ENCODE results near the gene UBAC2.

Gene UBAC2

GRCh38 chr13:99363391-99363790 lies 162.7 kb downstream of the UBAC2 start:
- no peak for DNase-seq

GRCh38 chr13:99363949-99364348 lies 163.3 kb downstream of the UBAC2 start:
- DNase-seq: no peak

GRCh38 chr13:99366075-99366987 lies 165.7 kb downstream of the UBAC2 start:
- no peak for DNase-seq

- no peak for DNase-seq
These were observed 166.5 kb downstream of the UBAC2 start for GRCh38 chr13:99367106-99367616.

GRCh38 chr13:99367663-99368448 lies 167.2 kb downstream of the UBAC2 start:
- DNase-seq: no peak

- DNase-seq: no peak
These were observed 170.0 kb downstream of the UBAC2 start for GRCh38 chr13:99370481-99371275.

GRCh38 chr13:99371956-99372355 lies 171.3 kb downstream of the UBAC2 start:
- DNase-seq: no peak

- DNase-seq: no peak
These were observed 172.8 kb downstream of the UBAC2 start for GRCh38 chr13:99373436-99373835.

GRCh38 chr13:99374169-99374991 lies 173.7 kb downstream of the UBAC2 start:
- DNase-seq: no peak

- DNase-seq: peak; percentile 46
These were observed 174.5 kb downstream of the UBAC2 start for GRCh38 chr13:99374994-99375737.

GRCh38 chr13:99375738-99376080 lies 175.1 kb downstream of the UBAC2 start:
- DNase-seq: no peak

- DNase-seq: no peak
These were observed 175.5 kb downstream of the UBAC2 start for GRCh38 chr13:99376132-99376531.

GRCh38 chr13:99376924-99377323 lies 176.3 kb downstream of the UBAC2 start:
- no peak for DNase-seq

GRCh38 chr13:99377641-99378040 lies 177.0 kb downstream of the UBAC2 start:
- no peak for DNase-seq

GRCh38 chr13:99378985-99379733 lies 178.5 kb downstream of the UBAC2 start:
- no peak for DNase-seq

GRCh38 chr13:99379856-99380801 lies 179.5 kb downstream of the UBAC2 start:
- no peak for DNase-seq

GRCh38 chr13:99380921-99381645 lies 180.4 kb downstream of the UBAC2 start:
- DNase-seq: no peak

GRCh38 chr13:99381766-99382165 lies 181.1 kb downstream of the UBAC2 start:
- DNase-seq: no peak

Data from femur (tissue), 1 donor.